ENCODE measurements around the gene REELD1.

REELD1 gene

DNA sequence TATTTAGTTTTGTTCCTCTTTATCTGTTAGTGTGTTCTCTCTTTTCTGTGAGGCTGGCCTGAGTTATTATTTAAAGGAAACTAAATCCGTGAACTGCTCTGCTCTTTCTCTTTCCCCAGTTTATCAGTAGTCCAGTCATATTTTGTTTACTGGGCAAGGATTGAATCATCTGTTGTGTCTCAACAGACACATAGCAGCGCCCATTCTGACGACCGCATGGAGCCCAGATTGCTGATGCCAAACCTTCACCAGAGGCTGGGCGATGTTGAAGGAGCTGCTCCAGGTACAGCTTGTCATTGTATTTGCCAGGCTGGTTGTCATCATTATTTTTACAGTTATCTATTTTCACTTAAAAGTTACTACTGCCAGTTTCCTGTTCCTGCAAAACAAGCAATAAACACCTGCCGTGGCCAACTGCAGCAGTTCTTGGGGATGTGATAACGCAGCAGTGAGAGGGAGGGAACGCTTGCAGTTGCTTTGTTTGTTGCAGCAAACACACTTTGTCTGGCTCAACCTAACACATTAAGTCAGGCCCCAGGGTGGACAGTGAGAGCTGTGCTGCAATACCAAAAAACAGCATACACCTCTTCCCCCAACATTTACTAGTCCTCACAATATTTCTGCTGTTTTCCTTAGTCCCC is 10.1 kb downstream of the REELD1 start:
- no peak for DNase-seq (ENCODE audit: low read depth, low spot score)

DNA sequence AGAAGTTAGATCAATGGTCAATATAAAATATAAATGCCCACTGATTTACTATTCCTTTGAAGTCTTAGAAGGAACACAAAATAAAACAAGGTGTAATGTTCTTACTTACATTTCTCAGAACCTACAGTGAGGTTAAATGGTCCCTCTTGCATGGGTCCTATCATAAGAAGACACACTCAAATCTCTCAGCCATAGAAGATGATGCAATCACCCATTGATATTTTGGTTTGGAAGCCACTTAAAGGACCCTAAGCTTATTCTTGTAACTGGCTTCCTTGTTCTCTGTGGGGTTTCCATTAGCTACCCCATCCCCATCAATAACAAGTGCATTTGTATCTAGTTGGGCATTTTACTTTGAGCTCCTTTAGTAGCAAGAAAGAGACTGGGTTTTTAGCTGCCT is 15.1 kb downstream of the REELD1 start:
- no peak for DNase-seq (ENCODE audit: low read depth, low spot score)

DNA sequence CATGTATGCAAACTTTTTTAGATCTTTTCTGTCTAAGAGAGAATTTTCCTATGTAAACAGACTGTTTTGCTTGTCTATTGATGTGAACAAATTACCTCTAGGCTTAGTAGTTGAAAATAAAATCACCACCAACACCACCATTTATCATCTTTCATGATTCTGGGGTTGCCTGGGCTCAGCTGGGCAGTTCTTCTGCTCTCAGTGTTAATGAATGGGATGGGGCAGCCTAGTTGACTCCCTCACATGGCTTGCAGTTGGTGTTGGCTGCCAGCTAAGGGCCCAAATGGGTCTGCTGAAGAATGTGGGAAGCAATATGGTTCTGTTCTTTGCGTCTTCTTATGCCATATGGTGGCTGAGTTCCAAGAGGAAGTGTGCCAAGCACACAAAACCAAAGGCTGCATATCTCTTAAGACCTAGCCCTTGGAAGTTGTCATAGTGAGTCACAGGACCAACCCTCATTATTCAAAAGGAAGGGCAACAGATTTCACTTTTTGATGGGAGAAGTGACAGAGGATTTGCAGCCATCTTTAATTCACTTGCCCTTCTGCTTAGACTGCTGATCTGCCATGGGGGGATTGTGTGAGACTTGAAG is 17.9 kb downstream of the REELD1 start:
- no peak for DNase-seq (ENCODE audit: low read depth, low spot score)

DNA sequence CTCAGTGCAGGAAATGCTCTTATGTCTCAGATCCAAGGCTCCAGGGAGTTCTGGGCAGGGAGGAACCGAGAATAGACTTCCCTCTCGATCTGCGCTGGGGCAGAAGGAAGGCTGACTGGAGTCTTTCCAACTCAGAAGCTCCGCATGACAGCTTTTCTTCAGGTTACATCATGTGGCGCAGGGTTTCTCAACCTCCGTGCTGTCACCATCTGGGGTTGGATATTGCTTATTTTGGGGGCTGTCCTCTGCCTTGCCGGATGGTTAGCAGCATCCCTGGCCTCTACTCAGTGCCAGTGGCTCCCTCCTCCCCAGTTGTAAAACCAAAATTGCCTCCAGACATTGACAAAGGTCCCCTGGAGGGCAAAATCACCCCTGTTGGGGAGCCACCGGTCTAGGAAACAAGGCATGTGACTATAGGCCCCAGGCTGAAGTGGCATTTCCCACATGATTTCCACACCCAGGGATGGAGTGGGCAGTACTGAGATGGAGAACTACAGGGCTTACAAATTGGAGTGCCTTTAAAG is 21.4 kb downstream of the REELD1 start:
- DNase-seq (ENCODE audit: low read depth, low spot score), result no peak

DNA sequence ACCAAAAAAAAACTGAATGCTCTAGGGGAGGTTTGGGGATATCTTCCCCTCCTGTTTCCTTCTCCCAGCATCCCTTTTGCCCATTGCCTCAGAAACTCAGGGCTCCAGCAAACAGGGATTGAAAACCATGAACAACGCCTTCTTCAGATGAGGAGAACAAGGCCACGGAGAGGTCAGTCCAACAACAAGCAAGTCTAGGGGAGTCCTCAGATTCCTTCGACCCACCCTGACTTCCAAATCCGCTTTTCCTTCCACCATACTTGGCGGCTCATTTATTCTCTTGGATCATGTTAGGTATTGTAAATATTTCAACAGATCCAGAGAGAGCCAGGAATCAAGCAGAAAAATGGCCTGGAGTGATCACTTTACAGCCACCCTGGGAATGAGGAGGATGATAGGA is 21.9 kb downstream of the REELD1 start:
- DNase-seq (ENCODE audit: low read depth, low spot score), result no peak

DNA sequence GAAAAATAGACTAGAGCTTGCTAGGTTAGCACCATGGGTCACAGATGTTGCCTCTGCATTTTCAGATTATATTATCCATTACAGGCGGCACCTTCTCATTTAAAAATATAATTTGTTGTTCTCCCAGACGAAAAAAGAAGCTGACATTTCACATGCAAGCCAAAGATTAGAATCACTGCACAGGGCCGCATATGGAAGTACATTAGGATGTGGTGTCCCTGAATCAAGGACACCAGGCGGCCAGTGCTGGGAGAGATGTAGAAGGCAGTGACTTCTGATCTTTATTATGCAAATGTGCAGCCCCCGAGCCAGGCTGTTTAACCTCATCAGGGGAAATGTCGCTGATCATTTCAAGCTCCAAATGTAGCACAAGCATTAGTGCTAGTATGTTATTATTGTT is 22.8 kb downstream of the REELD1 start:
- DNase-seq (ENCODE audit: low read depth, low spot score), result no peak

DNA sequence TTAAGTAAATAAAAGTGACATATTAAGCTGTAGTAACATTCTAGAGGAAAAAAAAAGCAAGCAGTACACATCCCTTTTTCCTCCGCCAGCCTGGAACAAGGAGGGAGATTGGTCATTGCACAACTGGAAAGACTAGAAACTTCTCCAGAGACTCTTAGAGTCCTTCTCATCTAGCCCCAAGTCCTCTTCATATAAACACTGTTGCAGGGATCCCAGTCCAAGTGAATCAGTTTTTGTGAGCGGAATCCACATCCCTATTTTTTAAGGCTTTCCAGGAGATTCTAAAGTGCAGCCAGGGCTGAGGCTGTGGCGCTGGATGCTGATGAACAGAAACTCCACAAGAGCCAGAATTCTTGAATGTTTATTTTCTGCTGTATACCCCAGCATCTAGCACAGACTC is 23.8 kb downstream of the REELD1 start:
- no peak for DNase-seq (ENCODE audit: low read depth, low spot score)

DNA sequence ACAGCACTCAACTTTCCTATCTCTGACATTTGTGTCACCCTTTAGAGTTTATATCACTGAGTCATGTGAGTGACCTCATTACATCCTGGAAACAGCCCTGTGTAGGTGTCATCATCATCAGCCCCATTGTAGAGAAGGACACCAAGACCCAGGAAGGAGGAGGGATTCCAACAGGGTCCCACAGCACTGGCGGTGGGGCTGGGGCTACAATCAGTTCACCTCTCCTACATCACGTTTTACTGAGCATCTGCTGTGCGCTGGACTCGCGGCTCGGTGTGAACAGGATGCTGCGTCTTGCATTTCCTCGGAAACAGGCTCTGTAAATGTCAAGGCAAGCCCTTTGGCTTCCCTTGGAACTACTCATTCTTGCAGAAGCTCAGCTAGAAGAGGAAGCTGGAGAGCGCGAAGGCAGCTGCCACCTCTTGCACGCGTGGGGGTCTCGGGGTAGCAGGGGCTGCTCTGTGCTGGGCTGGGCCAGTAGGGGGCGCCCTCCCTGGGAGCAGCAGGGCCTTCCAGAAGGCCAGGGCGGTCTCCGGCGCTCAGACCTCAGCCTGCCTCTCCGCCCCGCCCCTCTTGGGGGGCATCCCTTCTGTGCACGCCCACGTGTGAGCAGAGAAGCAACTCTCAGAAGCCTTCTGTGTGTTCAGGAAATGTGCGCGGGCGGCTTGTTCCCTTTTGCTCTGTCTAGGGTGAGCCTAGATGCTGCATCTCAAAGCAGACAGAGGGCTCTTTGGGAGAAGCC is 29.0 kb downstream of the REELD1 start:
- no peak for DNase-seq (ENCODE audit: low read depth, low spot score)

DNA sequence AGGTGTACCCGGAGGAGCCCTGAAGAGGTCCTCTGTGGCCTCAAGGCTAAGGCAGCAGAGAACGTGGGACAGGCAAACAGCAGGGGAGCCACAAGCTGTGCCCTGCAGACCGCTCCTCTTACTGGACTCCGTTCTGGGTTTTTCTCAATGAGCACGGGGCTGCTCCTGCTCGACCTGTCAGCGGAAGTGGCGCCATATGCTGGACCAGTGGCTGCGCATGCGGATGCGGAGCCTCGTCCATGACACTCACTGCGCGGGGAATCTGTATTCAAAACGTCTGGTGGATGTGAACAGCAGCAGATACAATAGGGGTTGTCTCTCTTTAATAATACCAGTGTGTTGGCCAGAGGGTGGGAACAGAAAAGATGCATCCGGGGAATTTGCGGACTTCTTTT is 29.5 kb downstream of the REELD1 start:
- no peak for DNase-seq (ENCODE audit: low read depth, low spot score)

DNA sequence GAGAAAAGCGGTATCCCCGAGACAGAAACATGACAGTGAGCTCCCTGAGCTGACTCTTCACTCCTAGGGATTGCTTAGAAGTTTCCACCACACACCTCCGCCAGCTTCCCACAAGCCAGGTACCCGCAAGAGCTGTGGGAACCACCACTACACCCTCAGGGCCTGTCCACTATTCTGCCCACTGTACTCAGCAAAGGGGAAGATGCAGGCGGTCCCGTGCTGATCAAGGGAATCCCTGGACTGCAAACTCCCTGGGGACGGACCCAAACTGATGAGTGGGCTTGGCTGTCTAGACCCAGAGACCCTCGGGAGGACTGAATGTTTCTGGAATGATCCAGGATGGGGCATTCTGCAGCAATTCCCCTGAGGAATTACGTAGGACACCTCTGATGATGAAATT is 30.2 kb downstream of the REELD1 start:
- no peak for DNase-seq (ENCODE audit: low read depth, low spot score)

DNA sequence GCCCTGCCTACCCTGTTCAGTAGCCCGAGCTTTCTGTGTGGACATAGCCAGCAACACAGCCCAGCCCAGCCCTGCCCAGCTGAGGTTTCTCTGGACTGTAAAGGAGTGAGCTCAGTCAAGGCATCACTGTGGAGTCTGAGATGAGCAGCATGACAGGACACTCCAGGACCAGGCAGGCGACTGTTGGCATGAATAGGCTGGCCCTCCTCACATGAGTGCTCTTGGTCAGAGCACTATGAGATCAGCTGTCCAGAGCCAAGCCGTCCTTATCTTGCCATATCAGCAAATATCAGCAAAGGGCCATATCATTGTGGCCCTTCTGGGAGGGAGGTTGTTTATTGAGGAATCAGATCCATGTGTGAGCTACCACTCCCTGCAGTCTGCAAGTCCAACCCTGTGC is 30.9 kb downstream of the REELD1 start:
- no peak for DNase-seq (ENCODE audit: low read depth, low spot score)

DNA sequence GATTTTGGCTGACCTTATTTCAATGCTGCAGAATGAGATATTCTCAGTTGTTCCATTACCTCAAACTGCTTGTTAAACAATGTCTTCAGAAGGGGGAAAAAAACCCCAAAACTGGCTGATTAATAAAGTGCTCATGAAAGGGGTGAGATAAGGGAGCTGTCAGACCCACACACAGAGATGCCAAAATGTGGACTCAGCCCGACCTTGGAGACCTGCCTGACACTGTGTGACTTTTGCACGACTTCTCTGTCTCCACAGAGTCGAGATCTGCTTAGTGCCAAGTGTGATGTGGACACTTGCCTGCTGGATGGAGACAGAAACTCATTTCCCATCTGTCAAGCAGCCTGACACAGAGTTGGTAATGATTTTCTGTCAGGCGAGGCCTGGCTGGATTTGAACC is 31.5 kb downstream of the REELD1 start:
- no peak for DNase-seq (ENCODE audit: low read depth, low spot score)

DNA sequence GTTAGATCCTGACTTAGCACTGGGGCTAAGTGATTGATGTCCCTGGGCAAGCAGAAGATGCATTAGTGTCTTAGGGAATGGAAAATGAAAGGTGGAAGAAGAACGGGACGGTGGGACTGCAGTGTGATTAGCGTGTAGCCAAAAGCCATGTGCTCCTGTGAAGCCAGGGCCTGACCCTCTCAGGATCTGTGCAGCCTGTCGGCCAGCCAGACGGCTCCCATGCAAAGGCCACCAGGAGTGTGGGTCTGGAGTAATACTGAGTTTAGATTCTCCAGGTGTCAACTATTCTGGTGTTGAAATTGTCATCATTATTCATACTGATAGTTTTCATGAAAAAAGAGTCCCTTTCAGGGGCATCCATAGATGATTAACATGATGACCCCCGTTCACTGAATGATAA is 32.0 kb downstream of the REELD1 start:
- DNase-seq (ENCODE audit: low read depth, low spot score), result no peak

DNA sequence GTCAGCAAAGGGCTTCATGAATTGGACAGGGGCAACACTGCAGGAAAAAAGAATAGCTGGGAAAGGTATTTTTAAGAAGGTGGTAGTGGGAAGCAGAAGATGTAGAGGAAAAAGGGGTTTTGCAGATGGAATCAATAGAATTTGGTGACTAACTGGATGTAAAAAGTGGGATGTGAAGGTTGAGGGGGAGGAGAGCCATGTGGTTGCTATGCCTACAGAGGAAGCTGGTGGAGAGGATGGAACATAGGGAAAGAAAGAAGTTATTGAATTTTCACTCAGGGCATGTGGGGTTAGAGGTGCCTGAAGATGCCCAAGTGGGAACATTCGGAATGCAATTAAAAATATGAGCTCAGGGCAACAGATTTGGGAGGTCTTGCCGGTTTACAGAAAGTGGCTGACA is 33.0 kb downstream of the REELD1 start:
- DNase-seq (ENCODE audit: low read depth, low spot score), result no peak

DNA sequence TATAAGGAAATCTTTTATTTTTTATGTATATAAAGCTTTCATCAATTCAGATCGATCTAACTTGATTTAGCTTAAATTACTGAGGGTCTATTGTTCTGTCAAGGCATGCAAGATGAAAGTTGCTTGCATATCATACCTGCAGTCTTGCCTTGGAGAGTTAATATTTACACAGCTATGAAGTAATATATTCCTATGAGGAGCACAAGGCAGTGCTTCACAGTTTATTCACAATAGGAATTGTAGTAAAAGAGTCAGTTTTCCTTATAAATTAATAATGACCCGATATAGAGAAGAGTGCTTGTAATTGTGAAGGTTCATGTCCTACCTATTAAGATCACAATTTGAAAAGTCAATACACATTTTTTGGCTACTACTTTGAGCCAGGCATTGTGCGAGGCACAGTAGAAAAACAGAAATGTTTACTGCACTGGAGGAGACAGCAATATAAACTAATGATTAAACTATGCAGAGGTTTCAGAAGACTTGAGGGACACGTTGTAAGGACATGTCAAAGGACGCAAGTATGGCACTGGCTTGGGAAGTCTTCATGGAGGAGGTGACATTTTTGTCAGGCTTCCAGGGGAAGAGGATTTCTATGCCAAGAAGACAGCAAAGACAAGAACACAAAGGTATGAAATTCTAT is 38.8 kb downstream of the REELD1 start:
- DNase-seq (ENCODE audit: low read depth, low spot score), result no peak

DNA sequence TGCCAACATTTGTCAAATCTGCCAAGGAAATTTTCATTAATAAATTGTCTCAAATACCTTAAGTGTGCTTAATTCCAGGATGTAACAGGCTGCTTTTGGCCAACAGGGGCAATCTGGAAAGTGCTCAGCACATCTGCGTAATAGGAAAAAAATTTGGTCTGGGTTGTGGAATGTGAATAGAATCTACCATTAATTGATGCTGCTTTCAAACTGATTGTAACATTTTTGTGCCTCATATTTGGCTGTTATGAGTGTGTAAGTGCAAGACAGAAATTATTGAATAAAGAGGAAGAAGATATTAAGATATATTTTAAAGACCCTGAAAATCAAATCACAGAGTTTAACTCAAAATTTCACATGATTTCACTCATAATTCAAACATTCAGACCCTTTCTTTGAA is 41.1 kb downstream of the REELD1 start:
- DNase-seq (ENCODE audit: low read depth, low spot score), result no peak

DNA sequence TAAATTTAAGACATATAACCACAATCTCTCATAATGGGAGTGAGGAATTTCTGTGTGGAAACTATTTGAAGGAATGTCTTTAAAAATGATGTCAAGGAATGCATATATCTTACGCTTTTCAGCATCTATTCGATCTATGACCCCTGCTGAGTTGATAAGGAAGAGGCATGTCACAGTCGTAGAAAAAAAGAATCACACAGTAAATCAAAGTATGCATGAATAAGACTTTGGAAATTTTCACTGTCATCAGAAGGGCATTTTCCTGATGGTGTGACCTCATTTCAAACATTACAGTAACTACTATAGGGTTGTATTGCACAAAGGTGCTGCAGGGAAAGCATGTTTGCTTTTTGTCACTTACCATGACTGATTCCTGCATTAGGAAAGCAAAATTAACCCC is 41.5 kb downstream of the REELD1 start:
- DNase-seq (ENCODE audit: low read depth, low spot score), result no peak

DNA sequence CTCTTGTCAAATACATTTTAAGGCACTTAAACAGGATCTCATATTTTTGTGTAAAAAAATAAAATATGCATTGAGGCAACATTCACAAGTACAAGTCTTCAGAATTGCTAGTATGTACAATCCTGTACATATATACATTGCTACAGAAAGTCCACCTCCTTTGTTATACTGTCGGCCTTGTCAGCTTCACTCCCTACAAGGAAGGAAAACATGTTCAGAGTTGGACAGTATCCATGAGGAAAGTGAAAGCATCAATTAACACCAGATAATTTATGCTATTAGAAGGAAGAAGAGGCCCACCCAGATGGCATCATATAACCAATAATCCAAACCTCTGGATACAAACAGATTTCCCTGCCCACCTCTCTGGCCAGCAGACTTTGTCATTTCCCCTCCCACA is 42.0 kb downstream of the REELD1 start:
- DNase-seq (ENCODE audit: low read depth, low spot score), result no peak

DNA sequence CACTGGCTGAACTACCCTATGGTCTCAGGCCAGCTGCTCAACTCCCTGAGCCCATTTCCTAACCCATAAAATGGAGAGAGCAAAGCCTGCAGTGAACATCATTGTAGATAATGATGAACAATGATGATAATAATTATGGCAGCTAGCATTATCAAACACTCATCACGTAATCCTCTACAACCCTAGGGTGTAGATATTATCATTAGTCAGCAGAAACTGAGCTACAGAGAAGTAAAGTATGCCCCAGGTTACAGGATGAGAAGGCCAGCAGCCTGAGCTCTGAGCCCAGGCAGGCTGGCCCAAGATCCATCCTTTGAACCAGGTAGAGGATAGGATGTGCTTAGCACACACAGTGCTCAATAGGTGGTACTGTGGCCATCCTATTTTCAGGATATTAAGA is 43.2 kb downstream of the REELD1 start:
- DNase-seq (ENCODE audit: low read depth, low spot score), result no peak

DNA sequence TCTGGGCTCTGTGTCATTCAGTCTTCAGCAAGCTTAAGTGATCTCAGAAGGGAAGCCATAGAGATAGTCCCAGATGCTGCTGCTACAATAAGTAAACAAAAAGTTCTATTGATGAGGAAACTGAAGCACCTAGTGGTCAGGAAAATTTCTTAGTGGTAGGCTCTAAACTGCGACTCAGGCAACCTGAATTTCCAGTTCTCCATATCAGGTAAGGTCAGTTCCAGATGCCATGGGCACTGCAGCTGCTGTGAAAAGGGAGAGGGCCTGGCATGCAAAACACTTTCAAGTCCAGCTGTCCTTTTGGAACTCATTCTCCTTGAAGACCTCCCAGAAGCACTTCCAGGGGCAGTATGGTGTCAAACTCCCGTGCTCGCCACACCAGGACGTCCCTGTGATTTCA is 46.2 kb downstream of the REELD1 start:
- DNase-seq (ENCODE audit: low read depth, low spot score), result no peak

DNA sequence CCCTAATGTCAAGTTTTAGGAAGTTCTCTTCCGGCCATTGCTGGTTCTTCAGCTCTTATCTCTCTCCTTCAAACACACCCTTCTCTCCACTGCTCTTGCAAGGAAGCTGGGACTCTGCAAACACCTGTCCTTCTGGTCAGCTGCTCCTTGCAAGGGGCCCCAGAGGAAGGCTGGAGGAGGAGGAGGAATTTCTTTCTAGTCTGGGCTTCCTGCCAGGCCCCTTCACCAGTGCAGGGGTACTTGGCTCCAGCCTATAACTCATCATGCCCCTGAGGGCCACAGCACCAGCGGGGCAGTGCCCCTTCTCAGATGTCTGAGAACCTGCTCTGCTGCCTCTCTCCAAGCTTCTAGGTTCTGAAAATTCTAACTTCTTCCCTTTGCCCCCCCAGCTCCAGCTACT is 46.7 kb downstream of the REELD1 start:
- DNase-seq (ENCODE audit: low read depth, low spot score), result no peak

DNA sequence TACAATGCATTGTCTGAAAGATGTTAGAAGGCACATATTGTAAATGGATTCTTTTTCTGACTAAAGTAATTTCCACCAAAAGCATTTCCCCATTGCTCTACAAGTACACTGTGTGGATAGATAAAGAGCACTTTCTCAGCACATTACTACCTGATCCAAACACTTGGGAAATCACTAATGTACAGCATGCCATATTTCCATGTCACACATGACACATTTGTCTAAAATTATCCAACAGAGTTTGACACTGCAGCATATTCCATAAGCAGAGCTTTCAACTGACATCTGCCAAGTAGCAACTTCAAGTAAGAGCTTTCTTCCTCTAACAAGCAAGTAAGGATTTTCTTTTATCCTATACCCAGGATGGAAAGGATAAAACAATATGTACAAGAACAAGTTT is 49.5 kb downstream of the REELD1 start:
- no peak for DNase-seq (ENCODE audit: low read depth, low spot score)

All from smooth muscle cell of the brain vasculature (primary cell).